OCI-LY1 (cell line): ENCODE results near the gene GCG.

Experiments
- H2AFZ ChIP-seq: fragments of 200-600 bp; sonication (generic), shearing (Covaris generic); 2 replicates; pipeline ENCODE4 v1.6.0; 2014; ENCODE audit warnings: antibody characterized with exemption, mild to moderate bottlenecking, low read length
- H3F3A ChIP-seq: fragments of 200-600 bp; sonication (generic), shearing (Covaris generic); 2 replicates; pipeline ENCODE4 v1.6.0; 2014; ENCODE audit warnings: mild to moderate bottlenecking, antibody characterized with exemption, low read length, moderate library complexity; ENCODE audit not compliant: insufficient read depth
- H3K27ac ChIP-seq: fragments of 200-600 bp; sonication (generic); 2 replicates; pipeline ENCODE4 v1.5.1; 2014; ENCODE audit warnings: low read length, mixed run types, mild to moderate bottlenecking, low read depth; ENCODE audit not compliant: poor library complexity, severe bottlenecking
- H3K27me3 ChIP-seq: fragments of 200-600 bp; sonication (generic); 2 replicates; pipeline ENCODE4 v1.6.0; 2014; ENCODE audit warnings: antibody characterized with exemption, mild to moderate bottlenecking, low read length, moderate library complexity; ENCODE audit not compliant: insufficient read depth
- H3K36me3 ChIP-seq: fragments of 200-600 bp; sonication (generic); 2 replicates; pipeline ENCODE4 v1.6.1; 2014; ENCODE audit warnings: mild to moderate bottlenecking, antibody characterized with exemption, low read length, moderate library complexity, mixed read lengths; ENCODE audit not compliant: insufficient read depth
- H3K4me1 ChIP-seq: fragments of 200-600 bp; sonication (generic); 2 replicates; pipeline ENCODE4 v1.5.1; 2014; ENCODE audit warnings: mild to moderate bottlenecking, low read length, moderate library complexity; ENCODE audit not compliant: insufficient read depth, severe bottlenecking
- H3K4me2 ChIP-seq: fragments of 200-600 bp; sonication (generic), shearing (Covaris generic); 2 replicates; pipeline ENCODE4 v1.6.1; 2014; ENCODE audit warnings: low read length
- H3K4me3 ChIP-seq: fragments of 200-600 bp; sonication (generic); 2 replicates; pipeline ENCODE4 v1.5.1; 2014; ENCODE audit warnings: low read length, low read depth, mild to moderate bottlenecking, mixed read lengths; ENCODE audit not compliant: poor library complexity, severe bottlenecking
- H3K79me2 ChIP-seq: fragments of 200-600 bp; shearing (Covaris generic); 2 replicates; pipeline ENCODE4 v1.6.1; 2016; ENCODE audit warnings: mixed run types, low read length, mixed read lengths; ENCODE audit not compliant: insufficient read depth
- H3K9ac ChIP-seq: fragments of 200-600 bp; sonication (generic), shearing (Covaris generic); 2 replicates; pipeline ENCODE4 v1.6.1; 2014; ENCODE audit warnings: mild to moderate bottlenecking, low read length, mixed read lengths
- H3K9me2 ChIP-seq: fragments of 200-600 bp; sonication (generic), shearing (Covaris generic); 2 replicates; pipeline ENCODE4 v1.6.1; 2014; ENCODE audit warnings: low read depth, mild to moderate bottlenecking, low read length, mixed read lengths
- H3K9me3 ChIP-seq: fragments of 200-600 bp; shearing (Covaris generic); 2 replicates; pipeline ENCODE4 v1.6.1; 2014; ENCODE audit warnings: low read length, mixed read lengths
- H4K20me1 ChIP-seq: fragments of 200-600 bp; sonication (generic), shearing (Covaris generic); 2 replicates; pipeline ENCODE4 v1.6.0; 2016; ENCODE audit warnings: mild to moderate bottlenecking, low read length; ENCODE audit not compliant: insufficient read depth
- CTCF ChIP-seq: fragments of 200-600 bp; sonication (generic), shearing (Covaris generic); IDR thresholded peaks from 2 replicates; pipeline ENCODE4 v1.5.1; 2017; ENCODE audit warnings: mild to moderate bottlenecking, antibody characterized with exemption, low read length, moderate library complexity, mixed read lengths
- EZH2 ChIP-seq: fragments of 200-600 bp; sonication (generic), shearing (Covaris generic); IDR thresholded peaks from 2 replicates; pipeline ENCODE4 v1.8.0; 2017; ENCODE audit warnings: borderline replicate concordance, mixed run types, mild to moderate bottlenecking, antibody characterized with exemption, low read length, moderate library complexity, mixed read lengths

Gene GCG

DNA sequence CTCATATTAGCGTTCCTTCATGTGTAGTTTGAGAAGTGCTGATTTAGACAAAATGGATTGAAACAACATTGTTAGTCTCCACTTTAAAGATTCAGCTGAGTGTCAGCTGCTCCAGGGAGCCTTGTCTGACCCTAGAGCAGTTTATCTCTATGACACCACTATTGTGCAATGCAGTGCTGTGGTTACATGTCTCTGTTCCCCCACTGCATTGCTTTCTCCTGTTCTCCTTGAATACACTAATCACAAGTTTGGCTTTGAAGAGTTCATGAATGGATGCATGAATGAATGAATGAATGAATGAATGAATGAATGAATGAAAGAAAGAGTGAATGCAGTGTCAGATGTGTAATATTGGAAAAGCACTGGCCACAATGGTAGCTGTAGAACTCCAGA lies 38.3 kb downstream of the GCG start:
- Histone ChIP-seq H3K79me2 (no peaks in the 10 kb centered on the region), H3K9ac (no peak overlapping the region), H3K4me1 (no peaks in the 10 kb centered on the region), H3K4me2 (no peak overlapping the region), H3K27ac (no peak overlapping the region), H4K20me1 (no peaks in the 10 kb centered on the region), H3K4me3 (no peak overlapping the region), H2AFZ (no peak overlapping the region), H3K27me3 (no peaks in the 10 kb centered on the region), H3F3A (no peaks in the 10 kb centered on the region), H3K9me2 (no peaks in the 10 kb centered on the region), H3K9me3 (no peaks in the 10 kb centered on the region), H3K36me3 (no peaks in the 10 kb centered on the region)
- TF ChIP-seq EZH2, result no peak

- H3K36me3 ChIP-seq, result no peaks in the 10 kb centered on the region
- H3K79me2 ChIP-seq, result no peaks in the 10 kb centered on the region
- H3K27ac ChIP-seq, result no peak overlapping the region
- no peaks in the 10 kb centered on the region for H3K9me3 ChIP-seq
- H3K4me1 ChIP-seq, result no peaks in the 10 kb centered on the region
- H3K4me3 ChIP-seq, result no peak overlapping the region
- H3K4me2 ChIP-seq, result no peak overlapping the region
- H2AFZ ChIP-seq, result no peak overlapping the region
- H3K9ac ChIP-seq, result no peak overlapping the region
- no peaks in the 10 kb centered on the region for H3F3A ChIP-seq
- no peaks in the 10 kb centered on the region for H3K27me3 ChIP-seq
- TF ChIP-seq CTCF (no peak), EZH2 (no peak)
- no peaks in the 10 kb centered on the region for H3K9me2 ChIP-seq
- no peaks in the 10 kb centered on the region for H4K20me1 ChIP-seq
These were observed 38.8 kb downstream of the GCG start for GRCh38 chr2:162113088-162113775.

- Histone ChIP-seq H2AFZ (no peak overlapping the region), H3K9ac (no peak overlapping the region), H3K4me2 (no peak overlapping the region)
These were observed 39.8 kb downstream of the GCG start for GRCh38 chr2:162111958-162112850.

More at GRCh38 chr2:162111958-162112850, 39.8 kb downstream of the GCG start:
- Histone ChIP-seq H3K36me3 (no peaks in the 10 kb centered on the region), H3K27me3 (no peaks in the 10 kb centered on the region), H3F3A (no peaks in the 10 kb centered on the region), H3K27ac (no peak overlapping the region), H3K79me2 (no peaks in the 10 kb centered on the region), H3K4me1 (no peaks in the 10 kb centered on the region), H3K4me3 (no peak overlapping the region), H3K9me3 (no peaks in the 10 kb centered on the region), H4K20me1 (no peaks in the 10 kb centered on the region), H3K9me2 (no peaks in the 10 kb centered on the region)
- TF ChIP-seq EZH2, result no peak
- no peak for TF ChIP-seq CTCF
